ENCODE data around the gene NTN5.

- TF ChIP-seq ZFX (IDR thresholded peaks at IDR 0.05; ENCODE audit: borderline replicate concordance) (no peak), CTCF (IDR thresholded peaks at IDR 0.05) (peak; percentile 70)
Measured at GRCh38 chr19:48630296-48631063, 42.3 kb downstream of the NTN5 start.
